Measurements from ENCODE around the gene PCDHA10.
"Not testable (repeated sequence)": the region's sequence is repeated elsewhere in the genome, so short reads cannot be mapped to it uniquely, and the experiment has no call there.

PCDHA10 gene

GRCh38 chr5:140855772-140856674, at the start of gene PCDHA10:
Gene PCDHA10 (plus strand): TSS chr5:140855897. CDS start chr5:140856049, 152 bp downstream.
- Mint-ChIP-seq H3K27me3 (peaks cover 9% of the 10 kb centered on the region), H3K4me3 (no peak within 1 kb of the TSS), H3K36me3 (no peaks in the 10 kb centered on the region), H3K4me1 (no peaks in the 10 kb centered on the region), H3K9me3 (peaks cover 5% of the 10 kb centered on the region), H3K27ac (no peak within 1 kb of the TSS)

- no peaks in the 10 kb centered on the region for H3K4me1 Mint-ChIP-seq
- H3K27me3 Mint-ChIP-seq, result peaks cover 27% of the 10 kb centered on the region
- H3K4me3 Mint-ChIP-seq, result no peak within 1 kb of the TSS
- H3K9me3 Mint-ChIP-seq, result peaks cover 20% of the 10 kb centered on the region
- no peak within 1 kb of the TSS for H3K27ac Mint-ChIP-seq
- H3K36me3 Mint-ChIP-seq, result peaks cover 12% of the 10 kb centered on the region
Measured at GRCh38 chr5:140806834-140807775, 48.6 kb upstream of the PCDHA10 start, which contains the start of gene PCDHA4. Gene PCDHA4 (plus strand): TSS chr5:140807068.

GRCh38 chr5:140808241-140808888, 47.3 kb upstream of the PCDHA10 start:
- Mint-ChIP-seq H3K27me3 (peaks cover 32% of the 10 kb centered on the region), H3K9me3 (peaks cover 30% of the 10 kb centered on the region), H3K36me3 (peaks cover 15% of the 10 kb centered on the region)
- not testable (repeated sequence) for H3K27ac Mint-ChIP-seq, H3K4me3 Mint-ChIP-seq, H3K4me1 Mint-ChIP-seq

GRCh38 chr5:140808889-140809291, 46.8 kb upstream of the PCDHA10 start:
- H3K27me3 Mint-ChIP-seq, result peaks cover 28% of the 10 kb centered on the region
- H3K4me3 Mint-ChIP-seq, result no peak overlapping the region
- H3K9me3 Mint-ChIP-seq, result peaks cover 25% of the 10 kb centered on the region
- peaks cover 14% of the 10 kb centered on the region for H3K36me3 Mint-ChIP-seq
- H3K4me1 Mint-ChIP-seq, result no peaks in the 10 kb centered on the region
- H3K27ac Mint-ChIP-seq, result no peak overlapping the region

GRCh38 chr5:140821375-140822280, 34.1 kb upstream of the PCDHA10 start, which contains the start of gene PCDHA5:
Gene PCDHA5 (plus strand): TSS chr5:140821613.
- H3K27ac Mint-ChIP-seq, result no peak within 1 kb of the TSS
- H3K4me1 Mint-ChIP-seq, result no peaks in the 10 kb centered on the region
- peaks cover 4% of the 10 kb centered on the region for H3K36me3 Mint-ChIP-seq
- H3K9me3 Mint-ChIP-seq, result peaks cover 13% of the 10 kb centered on the region
- peaks cover 26% of the 10 kb centered on the region for H3K27me3 Mint-ChIP-seq
- H3K4me3 Mint-ChIP-seq, result no peak within 1 kb of the TSS

GRCh38 chr5:140822281-140822629, 33.4 kb upstream of the PCDHA10 start:
- no peak overlapping the region for H3K27ac Mint-ChIP-seq
- H3K9me3 Mint-ChIP-seq, result peaks cover 19% of the 10 kb centered on the region
- H3K4me3 Mint-ChIP-seq, result no peak overlapping the region
- H3K4me1 Mint-ChIP-seq, result no peaks in the 10 kb centered on the region
- peaks cover 31% of the 10 kb centered on the region for H3K27me3 Mint-ChIP-seq
- H3K36me3 Mint-ChIP-seq, result peaks cover 6% of the 10 kb centered on the region

- not testable (repeated sequence) for H3K36me3 Mint-ChIP-seq, H3K4me1 Mint-ChIP-seq, H3K4me3 Mint-ChIP-seq, H3K27ac Mint-ChIP-seq
- H3K27me3 Mint-ChIP-seq, result peaks cover 32% of the 10 kb centered on the region
- H3K9me3 Mint-ChIP-seq, result peaks cover 13% of the 10 kb centered on the region
Measured at GRCh38 chr5:140822969-140823368, 32.7 kb upstream of the PCDHA10 start.

GRCh38 chr5:140823475-140823874, 32.2 kb upstream of the PCDHA10 start:
- Mint-ChIP-seq H3K27me3 (peaks cover 31% of the 10 kb centered on the region), H3K27ac (no peak overlapping the region), H3K4me3 (no peak overlapping the region), H3K9me3 (peaks cover 11% of the 10 kb centered on the region), H3K4me1 (no peaks in the 10 kb centered on the region), H3K36me3 (peaks cover 8% of the 10 kb centered on the region)

- Mint-ChIP-seq H3K4me1 (no peaks in the 10 kb centered on the region), H3K27ac (no peak within 1 kb of the TSS), H3K9me3 (peaks cover 16% of the 10 kb centered on the region), H3K36me3 (peaks cover 18% of the 10 kb centered on the region), H3K4me3 (no peak within 1 kb of the TSS), H3K27me3 (peaks cover 43% of the 10 kb centered on the region)
Measured at GRCh38 chr5:140827704-140828361, 27.9 kb upstream of the PCDHA10 start, which contains the start of gene PCDHA6. Gene PCDHA6 (plus strand): TSS chr5:140827960. CDS start chr5:140828092, 132 bp downstream.

- Mint-ChIP-seq H3K36me3 (peaks cover 21% of the 10 kb centered on the region), H3K4me1 (no peaks in the 10 kb centered on the region), H3K9me3 (peaks cover 21% of the 10 kb centered on the region), H3K27ac (no peak overlapping the region), H3K4me3 (no peak overlapping the region), H3K27me3 (peaks cover 47% of the 10 kb centered on the region)
Measured at GRCh38 chr5:140828362-140828737, 27.3 kb upstream of the PCDHA10 start.

- Mint-ChIP-seq H3K27me3 (peaks cover 57% of the 10 kb centered on the region), H3K36me3 (peaks cover 24% of the 10 kb centered on the region), H3K9me3 (peaks cover 25% of the 10 kb centered on the region)
- H3K4me1 Mint-ChIP-seq, H3K27ac Mint-ChIP-seq, H3K4me3 Mint-ChIP-seq: not testable (repeated sequence)
Measured at GRCh38 chr5:140829511-140830501, 25.9 kb upstream of the PCDHA10 start.

GRCh38 chr5:140833993-140834392, 21.7 kb upstream of the PCDHA10 start, which contains the start of gene PCDHA7:
Gene PCDHA7 (plus strand): TSS chr5:140834269. CDS start chr5:140834384, 115 bp downstream.
- no peak within 1 kb of the TSS for H3K4me3 Mint-ChIP-seq
- H3K27ac Mint-ChIP-seq, result no peak within 1 kb of the TSS
- peaks cover 13% of the 10 kb centered on the region for H3K9me3 Mint-ChIP-seq
- H3K27me3 Mint-ChIP-seq, result peaks cover 36% of the 10 kb centered on the region
- H3K36me3 Mint-ChIP-seq, result peaks cover 13% of the 10 kb centered on the region
- no peaks in the 10 kb centered on the region for H3K4me1 Mint-ChIP-seq

GRCh38 chr5:140834439-140835008, 21.2 kb upstream of the PCDHA10 start:
- not testable (repeated sequence) for H3K27ac Mint-ChIP-seq, H3K4me1 Mint-ChIP-seq, H3K4me3 Mint-ChIP-seq
- H3K36me3 Mint-ChIP-seq, result peaks cover 13% of the 10 kb centered on the region
- peaks cover 36% of the 10 kb centered on the region for H3K27me3 Mint-ChIP-seq
- H3K9me3 Mint-ChIP-seq, result peaks cover 15% of the 10 kb centered on the region

Data from activated naive CD4-positive, alpha-beta T cell treated with anti-CD3 and anti-CD28 coated beads, Interleukin-2, amount 50 U/mL, for 24 hours (primary cell).